Ovary (tissue), 9 donors: ENCODE measurements around the gene PPP1R13B. TPM values are rescaled to one million over a fixed set of nuclear protein-coding genes. Genes with fewer than 3 reads are reported as not detected.

Source experiments
- DNase-seq, 5 donors: peaks; one replicate each; pipeline ENCODE4 v3.0.0-alpha.2; 2019 to 2020
- H3K27ac ChIP-seq, 2 donors: fragments of 200-600 bp; one replicate each; pipeline versions ENCODE4 v1.5.1 to v1.8.0; 2019 to 2022
- H3K27me3 ChIP-seq: fragments of 200-600 bp; one replicate; pipeline ENCODE4 v1.8.0; 2022
- H3K36me3 ChIP-seq: fragments of 200-600 bp; sonication (generic); one replicate; pipeline ENCODE4 v1.5.1; 2019
- H3K4me1 ChIP-seq: one replicate; pipeline ENCODE4 v1.8.1; 2013; ENCODE audit warnings: mild to moderate bottlenecking, moderate library complexity; ENCODE audit not compliant: insufficient read depth
- H3K4me3 ChIP-seq: fragments of 200-600 bp; sonication (generic); one replicate; pipeline ENCODE4 v1.5.1; 2017
- H3K9me3 ChIP-seq, 2 donors: fragments of 200-600 bp in 1 of 2; sonication (generic) in 1 of 2; one replicate each; pipeline versions ENCODE4 v1.5.1 to v1.8.1; 2013 to 2019; ENCODE audit warnings: mild to moderate bottlenecking in 1 of 2, moderate library complexity in 1 of 2
- EP300 ChIP-seq: sonication (generic); formaldehyde crosslinking; IDR thresholded peaks from one replicate; pipeline ENCODE4 v1.6.1; 2017; ENCODE audit warnings: antibody characterized with exemption
- POLR2A ChIP-seq: fragments of 450-650 bp; IDR thresholded peaks from one replicate; pipeline ENCODE4 v1.6.1; 2017; ENCODE audit warnings: antibody characterized with exemption, mild to moderate bottlenecking, moderate library complexity
- WGBS, 3 donors: extraction: QIAGEN DNeasy Blood & Tissue Kit in 1 of 3; methylation state at CpG; one replicate each; pipeline versions ENCODE4 v1.1.5 to v1.1.7; 2013 to 2017; 5-methylcytosine and 5-hydroxymethylcytosine counted together
- intact Hi-C, 4 donors: fragments of 100-400 bp; cut with DNase I; formaldehyde crosslinking; loops; one replicate each; pipeline versions ENCODE4 v1.11.0 to v1.15.1; 2022 to 2023
- polyA plus RNA-seq, 2 donors: library from polyadenylated mRNA; stranded (reverse); fragments of 200-250 nt in 1 of 2; fragments of 350-450 nt in 1 of 2; fragmentation: Illumina TruSeq in 1 of 2; extraction: RNeasy Lipid Tissue Mini Kit (QIAGEN cat#74804) in 1 of 2; gene quantifications; one replicate each; pipeline ENCODE4 v1.2.3, GENCODE V29; 2013 to 2014
- total RNA-seq, 7 donors: library from RNA; depleted of rRNA in 2 of 7; stranded (reverse); fragments of >200 nt in 2 of 7; fragmentation: NEBNext Ultra II Directional in 3 of 7; extraction: Animal tissue kit (Norgen Biotek cat#: 25700) in 3 of 7; gene quantifications; one replicate each; pipeline versions ENCODE4 v1.1.0 to v1.2.4, GENCODE V29; 2016 to 2023
- TF ChIP-seq, protein P1 (sequence below), 3 donors: fragments of 450-650 bp in 2 of 3; fragments of 200-600 bp in 1 of 3; IDR thresholded peaks; one replicate each; pipeline versions ENCODE4 v1.5.1 to v1.8.0; 2016 to 2022; ENCODE audit warnings: antibody characterized with exemption in 3 of 3, mild to moderate bottlenecking in 1 of 3
- donor health status: DM: no; HTN: no; CAD: no; lungs with moderate emphysema.
- donor health status: DM: no; HTN: no; CAD: no.
- donor health status: Bipolar disorder and iron deficiency.
- donor health status: DM: yes; HTN: yes; CAD: no.
- donor health status: DM: no; HTN: no; CAD: no.
- donor health status: DM: yes; HTN: yes; CAD: no.

Gene PPP1R13B
- total and polyA plus RNA-seq, 9 donors = 15.0 to 64.8 (median 35.3) TPM

DNA sequence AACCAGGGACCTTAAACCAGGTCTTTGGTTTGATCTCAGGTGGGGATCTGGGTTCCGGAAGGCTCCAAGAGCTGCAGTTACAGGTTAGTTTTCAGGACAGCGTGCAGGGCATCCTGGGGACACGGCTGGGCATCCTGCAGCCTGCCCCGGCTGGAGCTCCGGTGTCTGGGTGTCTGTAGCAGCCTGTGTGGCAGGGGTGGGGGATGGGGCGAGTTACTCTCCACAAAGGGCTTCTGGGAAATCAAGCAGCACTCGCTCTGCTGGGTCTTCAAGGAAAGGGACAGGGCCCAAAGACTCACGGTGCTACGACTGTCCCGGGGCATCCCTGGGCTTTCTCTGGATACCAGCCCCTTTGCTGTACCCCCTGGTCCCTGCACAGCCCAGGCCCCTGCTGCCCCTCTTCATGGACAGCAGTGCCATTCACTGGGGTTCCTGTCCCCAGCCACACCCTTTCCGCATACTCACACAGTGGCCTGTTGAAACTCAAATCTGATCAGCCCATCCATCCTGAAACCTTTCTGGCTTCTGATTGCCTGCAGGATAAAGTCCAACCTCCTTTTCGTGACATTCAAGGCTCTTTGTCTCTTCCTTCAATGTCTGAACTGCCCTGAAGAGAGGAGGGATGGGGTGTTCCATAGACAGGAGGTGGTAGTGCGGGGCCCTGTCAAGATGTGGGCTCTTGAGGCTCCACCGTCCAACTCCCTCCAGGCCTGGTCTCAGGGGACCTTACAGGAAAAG is 22.2 kb upstream of the PPP1R13B start:
- 91 to 93% (median 92%) methylated on average over 14 of the region's 14 CpGs for WGBS, 3 donors
- intact Hi-C loops = no loop called here
- no peaks in the 10 kb centered on the region for H3K36me3 ChIP-seq
- H3K27ac ChIP-seq = no peak overlapping the region
- no peak for DNase-seq
- no peaks in the 10 kb centered on the region for H3K4me1 ChIP-seq
- H3K27me3 ChIP-seq = no peaks in the 10 kb centered on the region
- H3K4me3 ChIP-seq = no peak overlapping the region
- TF ChIP-seq EP300 = no peak
- TF ChIP-seq, protein P1, sequence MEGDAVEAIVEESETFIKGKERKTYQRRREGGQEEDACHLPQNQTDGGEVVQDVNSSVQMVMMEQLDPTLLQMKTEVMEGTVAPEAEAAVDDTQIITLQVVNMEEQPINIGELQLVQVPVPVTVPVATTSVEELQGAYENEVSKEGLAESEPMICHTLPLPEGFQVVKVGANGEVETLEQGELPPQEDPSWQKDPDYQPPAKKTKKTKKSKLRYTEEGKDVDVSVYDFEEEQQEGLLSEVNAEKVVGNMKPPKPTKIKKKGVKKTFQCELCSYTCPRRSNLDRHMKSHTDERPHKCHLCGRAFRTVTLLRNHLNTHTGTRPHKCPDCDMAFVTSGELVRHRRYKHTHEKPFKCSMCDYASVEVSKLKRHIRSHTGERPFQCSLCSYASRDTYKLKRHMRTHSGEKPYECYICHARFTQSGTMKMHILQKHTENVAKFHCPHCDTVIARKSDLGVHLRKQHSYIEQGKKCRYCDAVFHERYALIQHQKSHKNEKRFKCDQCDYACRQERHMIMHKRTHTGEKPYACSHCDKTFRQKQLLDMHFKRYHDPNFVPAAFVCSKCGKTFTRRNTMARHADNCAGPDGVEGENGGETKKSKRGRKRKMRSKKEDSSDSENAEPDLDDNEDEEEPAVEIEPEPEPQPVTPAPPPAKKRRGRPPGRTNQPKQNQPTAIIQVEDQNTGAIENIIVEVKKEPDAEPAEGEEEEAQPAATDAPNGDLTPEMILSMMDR (IDR thresholded peaks at IDR 0.05) = no peak
- no peak for TF ChIP-seq POLR2A
- no peaks in the 10 kb centered on the region for H3K9me3 ChIP-seq

DNA sequence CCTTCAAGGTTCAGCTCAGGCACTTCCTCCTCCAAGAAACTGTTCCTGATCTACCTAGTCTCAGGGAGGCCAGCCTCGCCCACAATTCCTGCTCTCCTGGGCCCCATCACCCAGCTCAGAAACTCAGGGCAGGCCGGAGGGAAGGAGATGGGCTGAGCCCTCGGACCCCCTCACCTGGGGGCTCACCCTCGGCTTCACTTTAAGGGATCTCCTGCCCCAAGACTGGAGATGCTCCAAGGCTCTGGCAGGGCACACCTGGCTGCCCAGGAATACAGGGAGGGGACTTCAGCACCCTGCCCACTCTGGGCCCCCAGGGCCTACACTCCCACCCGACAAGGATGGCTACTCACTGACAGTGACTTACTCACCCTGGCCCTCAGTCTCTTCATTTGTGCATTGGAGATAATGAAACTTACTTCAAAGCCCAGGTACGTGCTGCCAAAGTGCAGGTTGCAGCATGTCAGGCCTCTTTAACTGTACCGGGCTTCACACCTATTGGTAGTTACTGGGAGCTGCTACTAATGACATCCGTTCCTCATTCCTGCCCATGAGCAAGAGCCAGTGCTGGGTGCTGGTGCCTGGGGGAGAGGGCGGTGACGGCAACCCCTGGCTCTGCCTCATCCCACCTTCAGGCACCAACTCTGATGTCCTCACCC is 21.0 kb upstream of the PPP1R13B start:
- Histone ChIP-seq H3K4me3 (no peak overlapping the region), H3K27me3 (no peaks in the 10 kb centered on the region), H3K36me3 (no peaks in the 10 kb centered on the region), H3K4me1 (no peaks in the 10 kb centered on the region), H3K27ac (no peak overlapping the region), H3K9me3 (no peaks in the 10 kb centered on the region)
- no peak for TF ChIP-seq EP300
- TF ChIP-seq POLR2A = no peak
- TF ChIP-seq, protein P1 (IDR thresholded peaks at IDR 0.05) = no peak
- no peak for DNase-seq
- intact Hi-C loops = no loop called here
- 88 to 95% (median 92%) methylated on average over 10 of the region's 10 CpGs for WGBS, 3 donors

DNA sequence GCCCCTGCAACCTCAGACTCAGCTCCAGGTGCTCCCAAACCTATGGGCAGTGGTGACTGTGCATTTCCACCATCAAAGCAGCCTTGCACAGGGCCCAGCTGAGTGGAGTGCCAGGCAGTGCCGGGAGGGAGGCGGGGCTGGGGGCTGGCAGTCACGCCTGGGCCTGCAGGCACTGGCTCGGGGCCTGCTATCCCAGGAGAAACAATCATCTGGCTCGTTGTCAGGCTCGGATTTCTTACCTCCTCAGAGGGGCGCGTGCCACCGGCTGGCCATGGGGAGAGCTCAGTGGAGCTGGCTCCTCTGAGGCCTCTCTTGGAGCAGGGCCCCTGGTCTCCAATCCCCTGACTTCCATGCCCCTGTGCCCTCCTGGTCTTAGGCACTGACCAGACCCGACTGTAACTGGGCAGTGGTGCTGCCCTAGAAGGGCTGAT is 20.2 kb upstream of the PPP1R13B start:
- Histone ChIP-seq H3K4me3 (no peak overlapping the region), H3K27ac (no peak overlapping the region), H3K36me3 (no peaks in the 10 kb centered on the region), H3K27me3 (no peaks in the 10 kb centered on the region), H3K9me3 (no peaks in the 10 kb centered on the region), H3K4me1 (peaks cover 5% of the 10 kb centered on the region)
- intact Hi-C loops = no loop called here
- DNase-seq = no peak
- TF ChIP-seq, protein P1 (IDR thresholded peaks at IDR 0.05) = no peak
- TF ChIP-seq EP300 (no peak), POLR2A (no peak)
- 74 to 76% (median 75%) methylated on average over 10 of the region's 10 CpGs for WGBS, 3 donors

DNA sequence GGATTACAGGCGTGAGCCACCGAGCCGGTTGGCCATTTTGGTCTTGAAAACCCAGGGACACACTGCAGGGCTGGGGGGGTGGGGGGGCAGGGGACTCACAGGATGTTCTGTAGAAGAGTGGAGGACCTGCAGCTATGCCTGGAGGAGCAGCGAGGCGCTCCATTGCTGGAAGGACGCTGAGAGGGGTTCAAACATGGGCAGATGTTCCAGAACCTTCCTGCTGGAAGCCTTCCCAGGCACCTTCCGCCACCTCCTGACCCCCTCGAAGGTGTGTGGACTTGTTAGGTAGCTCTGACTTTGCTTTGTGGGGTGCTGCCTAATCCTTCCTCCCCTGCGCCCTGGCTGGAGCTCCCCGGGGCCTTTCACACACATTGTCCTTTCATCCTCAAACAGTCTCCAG is 19.6 kb upstream of the PPP1R13B start:
- peaks cover 5% of the 10 kb centered on the region for H3K4me1 ChIP-seq
- no peak overlapping the region for H3K4me3 ChIP-seq
- intact Hi-C loops = no loop called here
- WGBS, 3 donors = 91 to 94% (median 93%) methylated on average over 10 of the region's 10 CpGs
- no peaks in the 10 kb centered on the region for H3K27me3 ChIP-seq
- TF ChIP-seq, protein P1 (IDR thresholded peaks at IDR 0.05) = no peak
- no peak for TF ChIP-seq POLR2A
- no peak overlapping the region for H3K27ac ChIP-seq
- H3K36me3 ChIP-seq = no peaks in the 10 kb centered on the region
- no peaks in the 10 kb centered on the region for H3K9me3 ChIP-seq
- DNase-seq = no peak
